ENCODE data around the gene APOD. TPM values are rescaled to one million over a fixed set of nuclear protein-coding genes. Genes with fewer than 3 reads are reported as not detected.
"Not testable (repeated sequence)": the region's sequence is repeated elsewhere in the genome, so short reads cannot be mapped to it uniquely, and the experiment has no call there.

The APOD gene
- total RNA-seq, 1 experiment from 2014 or later: not detected

GRCh38 chr3:195589796-195590195 lies 6.1 kb upstream of the APOD start:
- H4K8ac ChIP-seq (replicated peaks; ENCODE audit: insufficient read length, low read depth, low read length); H3K14ac ChIP-seq (ENCODE audit: insufficient read depth, low read length); H3K36me3 Mint-ChIP-seq (ENCODE audit: insufficient read depth in 1 of 3, low read depth in 3 of 3); H2BK5ac ChIP-seq (ENCODE audit: insufficient read length, low read length); H4K5ac ChIP-seq (ENCODE audit: insufficient read length, low read depth, low read length); H3K79me2 ChIP-seq (ENCODE audit: insufficient read depth, low read length); H3K23me2 ChIP-seq (ENCODE audit: insufficient read length, low read depth, low read length, poor library complexity, severe bottlenecking); H3K4me1 Mint-ChIP-seq; H3K4me1 ChIP-seq (ENCODE audit: insufficient read depth, low read length); H3K27ac Mint-ChIP-seq; H3K18ac ChIP-seq (ENCODE audit: insufficient read length, low read depth, low read length); H3K4ac ChIP-seq (ENCODE audit: low read depth, low read length); H2AFZ ChIP-seq (ENCODE audit: low read length); H2AK5ac ChIP-seq (ENCODE audit: insufficient read length, low read length); H3T11ph ChIP-seq (ENCODE audit: low read length); H3K27me3 ChIP-seq (ENCODE audit: insufficient read depth, low read length); H3K56ac ChIP-seq (ENCODE audit: insufficient read length, low read depth, low read length); H4K91ac ChIP-seq (ENCODE audit: insufficient read length, low read depth, low read length); H3K4me3 Mint-ChIP-seq; H2BK120ac ChIP-seq (ENCODE audit: low read depth, low read length, poor library complexity, severe bottlenecking); DNase-seq; H2BK20ac ChIP-seq (ENCODE audit: low read depth, low read length, poor library complexity, severe bottlenecking); H4K20me1 ChIP-seq (ENCODE audit: control insufficient read depth, insufficient read depth, insufficient read length); H3K79me1 ChIP-seq (ENCODE audit: insufficient read depth, low read depth, low read length, poor library complexity, severe bottlenecking); H3K9ac ChIP-seq (ENCODE audit: extremely low read depth, insufficient read length, low read length); H2BK12ac ChIP-seq (ENCODE audit: insufficient read length, low read depth, low read length); H3K23ac ChIP-seq (ENCODE audit: insufficient read length, low read depth, low read length); H3K27ac ChIP-seq (ENCODE audit: insufficient read length, low read depth, low read length); H3K9me3 Mint-ChIP-seq; H2BK15ac ChIP-seq (ENCODE audit: low read depth, low read length); H3K27me3 Mint-ChIP-seq (ENCODE audit: low read depth); H3K9me3 ChIP-seq (ENCODE audit: control insufficient read depth, low read depth, low read length); H3K4me2 ChIP-seq (ENCODE audit: insufficient read depth, insufficient read length, low read length): not testable (repeated sequence)
- no CpG with 5 or more reads among the region's 6 CpGs for WGBS (ENCODE audit: extremely low coverage, insufficient read length, low lambda C conversion rate)
